GM18951 (cell line): Measurements from ENCODE around the gene GON4L.
"Not testable (repeated sequence)": the region's sequence is repeated elsewhere in the genome, so short reads cannot be mapped to it uniquely, and the experiment has no call there.

Source experiments
- POLR2A ChIP-seq: IDR thresholded peaks from 4 replicates; pipeline ENCODE4 v1.6.1; 2011; ENCODE audit warnings: mild to moderate bottlenecking; ENCODE audit not compliant: insufficient read length, insufficient read depth; ENCODE audit errors: extremely low read depth
- in situ Hi-C: fragments of 300-500 bp; cut with MboI; formaldehyde crosslinking; loops from one replicate; pipeline ENCODE4 v1.12.0; 2022; ENCODE audit warnings: low sequenced_read_pairs, mixed read lengths, inconsistent platforms; ENCODE audit not compliant: unreplicated experiment

Gene GON4L

GRCh38 chr1:155703216-155703615 is 153.8 kb downstream of the GON4L start:
- in situ Hi-C loops: no loop called here
- no peak for TF ChIP-seq POLR2A

- in situ Hi-C loops: not testable (repeated sequence)
Measured at GRCh38 chr1:155701675-155702074, 155.3 kb downstream of the GON4L start.
